Activated T-cell treated with anti-CD3 and anti-CD28 coated beads, Interleukin-2, amount 50 U/mL, for 72 hours (primary cell): Measurements from ENCODE around the gene NALCN. TPM values are rescaled to one million over a fixed set of nuclear protein-coding genes. Genes with fewer than 3 reads are reported as not detected.

Experiments
- ATAC-seq, 2 donors: fragments of 150-1000 bp; cut with Tn5 transposase; replicated peaks in 1 of 2; 2 replicates each; pipeline ENCODE4 v1.10.0; 2021; ENCODE audit warnings: moderate library complexity in 2 of 2, mild to moderate bottlenecking in 1 of 2
- DNase-seq, 2 donors: peaks; one replicate each; pipeline ENCODE4 v3.0.0; 2021 to 2022; ENCODE audit warnings: mixed read lengths in 1 of 2
- H3K27ac Mint-ChIP-seq: one replicate; pipeline ENCODE4 v1.8.0; 2022; ENCODE audit warnings: mild to moderate bottlenecking, moderate library complexity, mixed read lengths
- H3K27me3 Mint-ChIP-seq: one replicate; pipeline ENCODE4 v1.8.0; 2022; ENCODE audit warnings: low read depth, mixed read lengths
- H3K36me3 Mint-ChIP-seq, 2 donors: one replicate each; pipeline ENCODE4 v1.8.0; 2022; ENCODE audit warnings: mixed read lengths in 2 of 2, mild to moderate bottlenecking in 1 of 2; ENCODE audit not compliant: insufficient read depth in 2 of 2
- H3K4me1 Mint-ChIP-seq: one replicate; pipeline ENCODE4 v1.8.0; 2022; ENCODE audit warnings: low read depth, mixed read lengths
- H3K4me3 Mint-ChIP-seq, 2 donors: one replicate each; pipeline ENCODE4 v1.8.0; 2022; ENCODE audit warnings: mild to moderate bottlenecking in 2 of 2, mixed read lengths in 2 of 2, moderate library complexity in 2 of 2
- H3K9me3 Mint-ChIP-seq, 2 donors: one replicate each; pipeline ENCODE4 v1.8.0; 2022; ENCODE audit warnings: mixed read lengths in 2 of 2
- total RNA-seq, 2 donors: library from RNA; stranded (reverse); gene quantifications; one replicate each; pipeline ENCODE4 v1.2.3, GENCODE V29; 2022

Gene NALCN
- total RNA-seq, 2 donors from 2014 or later = not detected

DNA sequence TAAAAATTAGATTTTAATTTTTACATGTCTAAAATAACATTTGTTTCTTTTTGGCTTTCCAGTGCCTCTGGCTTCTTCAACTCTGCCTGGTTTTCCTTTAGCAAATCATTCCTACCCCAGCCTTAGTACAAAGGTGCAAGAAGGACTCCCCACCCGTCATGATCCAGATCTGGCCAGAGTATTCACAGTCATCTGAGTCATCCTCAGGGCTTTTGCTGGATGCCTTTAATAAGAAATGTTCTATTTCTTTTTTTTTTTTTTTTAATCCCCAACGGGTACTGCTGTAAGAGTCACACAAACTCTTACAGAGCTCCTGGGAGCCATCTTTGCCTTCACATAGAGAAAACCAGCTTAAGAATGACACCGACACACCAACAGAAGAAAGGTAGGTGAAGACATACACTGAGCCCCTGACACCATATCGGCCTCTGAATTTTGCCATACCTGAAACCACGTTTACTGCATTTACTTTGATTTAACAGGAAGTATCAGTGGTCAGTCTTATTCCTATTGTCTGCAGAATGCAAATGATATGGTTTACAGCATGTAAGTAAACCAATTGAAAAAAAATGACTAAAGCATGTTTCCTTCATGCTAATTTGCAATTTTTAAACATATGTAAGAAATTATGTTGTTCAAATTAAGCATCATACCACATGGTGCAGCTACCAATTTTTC, 184.4 kb downstream of the NALCN start:
- ATAC-seq (no peak), DNase-seq (no peak)
- Mint-ChIP-seq H3K9me3 (peaks cover 1 to 3% of the 10 kb centered on the region in 2 donors), H3K27me3 (no peaks in the 10 kb centered on the region), H3K4me3 (no peak overlapping the region), H3K27ac (no peak overlapping the region), H3K36me3 (no peaks in the 10 kb centered on the region), H3K4me1 (no peaks in the 10 kb centered on the region)

GRCh38 chr13:101230271-101230890, 185.9 kb downstream of the NALCN start:
- ATAC-seq (no peak), DNase-seq (no peak)
- Mint-ChIP-seq H3K4me1 (no peaks in the 10 kb centered on the region), H3K4me3 (no peak overlapping the region), H3K27ac (no peak overlapping the region), H3K36me3 (no peaks in the 10 kb centered on the region), H3K9me3 (peaks cover 1 to 7% of the 10 kb centered on the region in 2 donors), H3K27me3 (no peaks in the 10 kb centered on the region)

- ATAC-seq = no peak
- no peaks in the 10 kb centered on the region for H3K9me3 Mint-ChIP-seq
- H3K4me3 Mint-ChIP-seq = no peak overlapping the region
- no peak for DNase-seq
- H3K36me3 Mint-ChIP-seq = no peaks in the 10 kb centered on the region
- no peaks in the 10 kb centered on the region for H3K4me1 Mint-ChIP-seq
- no peaks in the 10 kb centered on the region for H3K27me3 Mint-ChIP-seq
- H3K27ac Mint-ChIP-seq = no peak overlapping the region
These were observed 196.6 kb downstream of the NALCN start for GRCh38 chr13:101219609-101220265.

DNA sequence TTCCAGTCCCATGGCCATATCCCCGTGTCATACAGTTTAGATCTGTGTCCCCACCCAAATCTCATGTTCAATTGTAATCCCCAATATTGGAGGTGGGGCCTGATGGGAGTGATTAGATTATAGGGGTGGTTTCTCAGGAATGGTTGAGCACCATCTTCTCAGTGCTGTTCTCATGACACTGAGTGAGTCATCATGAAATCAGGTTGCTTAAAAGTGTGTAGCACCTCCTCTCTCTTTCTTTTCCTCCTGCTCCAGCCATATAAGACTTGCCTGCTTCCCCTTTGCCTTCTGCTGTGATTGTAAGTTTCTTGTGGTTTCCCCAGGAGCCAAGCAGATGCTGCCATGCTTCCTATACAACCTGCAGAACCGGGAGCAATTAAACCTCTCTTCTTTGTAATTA, 197.8 kb downstream of the NALCN start:
- H3K27ac Mint-ChIP-seq = no peak overlapping the region
- no peak for DNase-seq
- H3K9me3 Mint-ChIP-seq = no peaks in the 10 kb centered on the region
- no peaks in the 10 kb centered on the region for H3K27me3 Mint-ChIP-seq
- no peak for ATAC-seq
- no peaks in the 10 kb centered on the region for H3K36me3 Mint-ChIP-seq
- no peak overlapping the region for H3K4me3 Mint-ChIP-seq
- H3K4me1 Mint-ChIP-seq = no peaks in the 10 kb centered on the region

DNA sequence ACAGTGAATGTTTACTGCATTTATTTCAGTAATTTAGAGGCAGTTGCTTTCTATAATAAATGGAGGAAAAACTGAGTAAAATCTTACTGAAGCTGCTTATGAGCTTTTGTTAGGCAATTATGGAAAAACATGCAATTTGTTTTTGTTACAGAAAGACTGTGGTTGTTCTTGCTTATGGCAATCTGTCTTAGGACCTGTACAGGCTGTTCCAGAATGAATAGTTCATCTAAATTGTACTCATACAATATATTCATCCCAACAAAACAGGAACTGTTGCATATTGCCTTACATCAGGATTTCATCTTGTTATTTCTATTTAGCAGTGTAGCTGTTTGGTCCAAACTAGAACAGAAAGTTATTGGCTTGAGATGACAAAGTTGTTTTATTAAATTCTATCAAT, 199.2 kb downstream of the NALCN start:
- H3K36me3 Mint-ChIP-seq = no peaks in the 10 kb centered on the region
- DNase-seq (no peak), ATAC-seq (no peak)
- H3K4me1 Mint-ChIP-seq = no peaks in the 10 kb centered on the region
- H3K27me3 Mint-ChIP-seq = no peaks in the 10 kb centered on the region
- H3K9me3 Mint-ChIP-seq = no peaks in the 10 kb centered on the region
- no peak overlapping the region for H3K27ac Mint-ChIP-seq
- no peak overlapping the region for H3K4me3 Mint-ChIP-seq

DNA sequence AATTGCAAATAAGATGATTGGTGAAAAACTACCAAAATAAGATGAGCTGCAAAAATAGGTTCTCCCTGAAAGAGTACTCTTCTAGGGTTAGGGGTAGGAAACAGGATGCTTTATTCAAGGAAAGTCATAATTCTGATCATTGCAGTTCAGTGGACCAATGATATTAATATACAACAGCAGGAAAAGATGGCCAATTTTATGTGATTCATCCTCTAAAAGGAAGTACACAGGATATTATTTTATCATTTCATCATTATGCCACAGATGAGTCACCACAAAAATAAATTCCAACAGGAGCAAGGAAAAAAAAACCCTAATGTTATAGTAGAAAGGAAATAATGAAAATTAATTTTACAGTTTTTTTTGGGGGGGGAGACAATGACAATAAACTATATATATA, 205.0 kb downstream of the NALCN start:
- Mint-ChIP-seq H3K4me3 (no peak overlapping the region), H3K27ac (no peak overlapping the region), H3K9me3 (peaks cover 1 to 4% of the 10 kb centered on the region in 2 donors), H3K36me3 (no peaks in the 10 kb centered on the region), H3K4me1 (no peaks in the 10 kb centered on the region), H3K27me3 (no peaks in the 10 kb centered on the region)
- ATAC-seq (no peak), DNase-seq (no peak)

DNA sequence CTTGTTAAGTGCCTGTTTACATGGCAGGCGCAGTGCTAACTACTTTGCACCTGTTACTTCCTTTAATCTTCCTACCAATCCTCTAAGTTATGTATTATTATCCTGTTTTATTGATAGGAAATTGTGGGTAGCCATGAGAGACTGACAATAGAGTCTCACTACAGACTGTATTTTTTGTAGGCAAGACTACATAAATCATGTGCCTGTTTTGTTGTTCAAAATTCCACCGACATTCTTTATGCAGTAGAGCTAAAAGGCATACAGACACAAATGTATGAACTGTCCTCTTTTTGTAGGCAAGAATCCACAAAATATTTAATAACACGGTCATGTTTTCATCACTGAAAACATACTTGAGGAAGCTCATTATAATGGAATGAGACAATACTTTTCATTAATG, 205.5 kb downstream of the NALCN start:
- Mint-ChIP-seq H3K9me3 (peaks cover 1 to 4% of the 10 kb centered on the region in 2 donors), H3K27ac (no peak overlapping the region), H3K4me3 (no peak overlapping the region), H3K27me3 (no peaks in the 10 kb centered on the region), H3K4me1 (no peaks in the 10 kb centered on the region), H3K36me3 (no peaks in the 10 kb centered on the region)
- no peak for ATAC-seq
- no peak for DNase-seq

GRCh38 chr13:101209206-101209893, 207.0 kb downstream of the NALCN start:
- Mint-ChIP-seq H3K27ac (no peak overlapping the region), H3K4me3 (no peak overlapping the region), H3K36me3 (no peaks in the 10 kb centered on the region), H3K4me1 (no peaks in the 10 kb centered on the region), H3K9me3 (peaks cover 1 to 4% of the 10 kb centered on the region in 2 donors), H3K27me3 (no peaks in the 10 kb centered on the region)
- DNase-seq (no peak), ATAC-seq (no peak)

- no peaks in the 10 kb centered on the region for H3K36me3 Mint-ChIP-seq
- no peaks in the 10 kb centered on the region for H3K4me1 Mint-ChIP-seq
- ATAC-seq (no peak), DNase-seq (no peak)
- peaks cover 2% of the 10 kb centered on the region for H3K27me3 Mint-ChIP-seq
- peaks cover 1 to 4% of the 10 kb centered on the region in 2 donors for H3K9me3 Mint-ChIP-seq
- no peak overlapping the region for H3K4me3 Mint-ChIP-seq
- H3K27ac Mint-ChIP-seq = no peak overlapping the region
These were observed 210.9 kb downstream of the NALCN start for GRCh38 chr13:101205408-101205807.

DNA sequence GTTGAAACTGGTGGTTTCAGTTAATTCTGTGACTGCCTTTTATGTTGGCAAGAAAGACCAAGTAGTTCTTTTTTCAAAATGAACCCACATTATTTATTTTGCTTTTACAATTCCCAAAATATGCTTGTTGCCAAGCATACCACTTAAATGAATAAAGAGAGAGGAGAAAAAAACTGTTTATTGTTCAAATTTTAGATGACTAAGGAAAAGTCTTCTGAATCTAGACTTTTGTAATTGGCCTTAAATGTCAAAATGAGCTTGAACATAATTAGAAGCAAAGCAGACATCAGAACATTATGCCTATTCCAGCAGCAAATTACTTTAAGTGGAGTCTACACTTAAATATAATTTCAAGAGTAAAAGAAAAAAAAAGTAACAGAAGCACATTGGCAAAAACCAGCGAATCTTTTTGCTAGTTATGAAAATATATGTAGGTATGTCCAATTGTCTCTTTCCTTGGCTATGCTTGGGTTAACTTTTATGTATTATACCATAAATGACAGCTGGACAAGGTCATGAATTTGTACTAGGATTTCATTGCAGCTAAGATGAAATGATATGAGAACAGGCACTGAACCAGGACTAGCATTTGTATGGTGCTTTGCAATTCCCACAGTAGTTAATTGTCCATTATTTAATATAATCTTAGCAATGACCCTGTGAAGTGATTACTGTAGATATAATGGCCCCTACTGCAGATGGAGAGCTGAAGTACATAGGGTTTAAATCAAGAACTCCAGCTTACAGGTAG, 211.9 kb downstream of the NALCN start:
- Mint-ChIP-seq H3K4me1 (no peaks in the 10 kb centered on the region), H3K27ac (no peak overlapping the region), H3K4me3 (no peak overlapping the region), H3K9me3 (peaks cover 4% of the 10 kb centered on the region in 2 donors), H3K27me3 (peaks cover 7% of the 10 kb centered on the region), H3K36me3 (no peaks in the 10 kb centered on the region)
- DNase-seq (no peak), ATAC-seq (no peak)

DNA sequence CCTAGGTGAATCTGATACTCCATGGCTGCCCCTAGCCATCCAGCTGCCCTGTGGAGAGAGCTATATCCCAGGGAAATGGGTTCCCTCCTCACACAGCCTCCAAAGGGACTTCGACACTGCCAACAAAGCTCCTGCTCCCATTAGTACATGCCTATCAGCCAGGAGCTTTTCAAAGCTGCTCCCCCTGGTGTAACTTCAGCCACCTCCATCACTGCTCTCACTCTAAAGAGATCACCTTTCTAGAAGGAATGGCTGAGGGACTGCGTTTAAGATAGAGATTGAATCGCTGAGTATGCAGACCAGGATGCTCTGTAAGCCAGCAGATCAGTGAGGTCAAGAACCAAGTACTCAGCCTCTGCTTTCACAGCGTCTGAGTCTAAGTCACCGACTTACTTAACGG, 213.7 kb downstream of the NALCN start:
- Mint-ChIP-seq H3K4me3 (no peak overlapping the region), H3K27ac (no peak overlapping the region), H3K36me3 (peaks cover 0 to 3% of the 10 kb centered on the region in 2 donors), H3K27me3 (peaks cover 7% of the 10 kb centered on the region), H3K9me3 (peaks cover 2 to 3% of the 10 kb centered on the region in 2 donors), H3K4me1 (no peaks in the 10 kb centered on the region)
- no peak for DNase-seq
- no peak for ATAC-seq

DNA sequence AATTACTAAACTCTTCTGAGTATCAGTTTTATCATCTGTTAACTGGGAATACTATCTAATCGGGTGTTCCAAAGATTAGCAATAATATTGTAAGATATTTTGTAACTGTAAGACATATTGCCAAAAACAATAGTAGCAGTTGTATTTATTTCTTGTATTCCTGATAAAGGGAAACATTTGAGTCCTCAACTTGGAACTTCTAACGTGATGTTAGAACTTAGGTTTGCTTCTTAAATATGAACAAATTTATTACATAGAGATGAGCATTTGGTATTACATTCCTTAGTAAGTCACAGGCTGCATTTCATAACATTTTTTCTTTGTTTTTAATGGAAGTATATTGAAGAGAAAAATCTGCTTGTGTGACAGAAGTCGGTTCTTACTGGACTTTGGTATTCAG, 225.3 kb downstream of the NALCN start:
- no peaks in the 10 kb centered on the region for H3K4me1 Mint-ChIP-seq
- ATAC-seq = no peak
- H3K4me3 Mint-ChIP-seq = no peak overlapping the region

GRCh38 chr13:101190337-101190736, 226.0 kb downstream of the NALCN start:
- ATAC-seq (no peak), DNase-seq (no peak)
- no peaks in the 10 kb centered on the region for H3K36me3 Mint-ChIP-seq
- H3K27ac Mint-ChIP-seq = no peak overlapping the region
- H3K4me3 Mint-ChIP-seq = no peak overlapping the region
- H3K4me1 Mint-ChIP-seq = no peaks in the 10 kb centered on the region
- H3K27me3 Mint-ChIP-seq = no peaks in the 10 kb centered on the region
- no peaks in the 10 kb centered on the region for H3K9me3 Mint-ChIP-seq

More for the DNA sequence above, 225.3 kb downstream of the NALCN start:
- no peak overlapping the region for H3K27ac Mint-ChIP-seq
- no peaks in the 10 kb centered on the region for H3K27me3 Mint-ChIP-seq
- no peaks in the 10 kb centered on the region for H3K36me3 Mint-ChIP-seq
- H3K9me3 Mint-ChIP-seq = peaks cover 0 to 1% of the 10 kb centered on the region in 2 donors
- no peak for DNase-seq
